K562 (cell line): ENCODE data around the gene PRCC. TPM values are rescaled to one million over a fixed set of nuclear protein-coding genes. Genes with fewer than 3 reads are reported as not detected.

Experiments
- ATF2 ChIP-seq: sonication (generic); formaldehyde crosslinking; IDR thresholded peaks from 2 replicates; pipeline ENCODE4 v1.8.1; 2022; ENCODE audit warnings: missing genetic modification reagents
- CREM ChIP-seq: IDR thresholded peaks from 2 replicates; pipeline ENCODE4 v1.6.1; 2014; ENCODE audit warnings: antibody characterized with exemption, low read depth
- MXI1 ChIP-seq: IDR thresholded peaks from 2 replicates; pipeline ENCODE4 v1.6.1; 2011; ENCODE audit warnings: low read depth, mild to moderate bottlenecking, improper control_type of control experiment, low read length
- NR2C2 ChIP-seq, 2 experiments: fragments of 200-800 bp in 1 of 2; sonication (Bioruptor generic) in 1 of 2; sonication (generic) in 1 of 2; formaldehyde crosslinking in 1 of 2; IDR thresholded peaks; 2 replicates each; pipeline versions ENCODE4 v1.6.1 to v1.8.0; 2016 to 2022; ENCODE audit warnings: mild to moderate bottlenecking in 1 of 2, missing compliant biosample characterization in 1 of 2, missing genetic modification characterization in 1 of 2, missing genetic modification reagents in 1 of 2
- SIN3B ChIP-seq: fragments of 450-650 bp; IDR thresholded peaks from 2 replicates; pipeline ENCODE4 v1.6.1; 2017; ENCODE audit warnings: low read depth, mild to moderate bottlenecking, moderate library complexity
- SNIP1 ChIP-seq: fragments of 450-650 bp; IDR thresholded peaks from 2 replicates; pipeline ENCODE4 v1.7.1; 2017; ENCODE audit warnings: low read depth, mild to moderate bottlenecking
- TBL1XR1 ChIP-seq, 2 experiments: IDR thresholded peaks; 2 replicates each; pipeline ENCODE4 v1.6.1; 2012; ENCODE audit warnings: improper control_type of control experiment in 2 of 2, low read length in 2 of 2, mild to moderate bottlenecking in 1 of 2
- TCF7 ChIP-seq: sonication (generic); IDR thresholded peaks from 2 replicates; pipeline ENCODE4 v1.6.1; 2016; ENCODE audit warnings: antibody characterized with exemption, borderline replicate concordance
- TFAP4 ChIP-seq: sonication (generic); formaldehyde crosslinking; IDR thresholded peaks from 2 replicates; pipeline ENCODE4 v1.8.0; 2022; ENCODE audit warnings: missing genetic modification reagents, mild to moderate bottlenecking, moderate library complexity, borderline replicate concordance
- UBTF ChIP-seq, 2 experiments: IDR thresholded peaks; 2 replicates each; pipeline ENCODE4 v1.6.1; 2012; ENCODE audit warnings: improper control_type of control experiment in 2 of 2, low read depth in 2 of 2, low read length in 2 of 2, borderline replicate concordance in 1 of 2
- YY1 ChIP-seq, 3 experiments: IDR thresholded peaks; 2 replicates each; pipeline ENCODE4 v1.6.1; 2011; ENCODE audit warnings: low read length in 2 of 3, mild to moderate bottlenecking in 2 of 3, moderate library complexity in 2 of 3, borderline replicate concordance in 1 of 3, control low read depth in 1 of 3, low read depth in 1 of 3; ENCODE audit not compliant: insufficient read depth in 3 of 3, insufficient replicate concordance in 2 of 3, control insufficient read depth in 1 of 3, insufficient read length in 1 of 3; ENCODE audit errors: extremely low read depth in 1 of 3
- ZBTB7A ChIP-seq: IDR thresholded peaks from 2 replicates; pipeline ENCODE4 v1.6.1; 2011; ENCODE audit warnings: low read depth, mild to moderate bottlenecking, low read length, moderate library complexity, borderline replicate concordance; ENCODE audit not compliant: control insufficient read depth
- polyA plus RNA-seq, 8 experiments: library from polyadenylated mRNA; depleted of rRNA in 4 of 8; stranded (reverse) in 5 of 8; unstranded in 3 of 8; fragments of >200 nt; fragmentation: Nextera tagmentation in 2 of 8; fragmentation: Illumina TruSeq in 1 of 8; extraction: Ambion mirVana in 2 of 8; extraction: Trizol in 1 of 8; gene quantifications; 2 replicates each; pipeline versions ENCODE4 v1.2.1 to v1.2.3, GENCODE V29; 2011 to 2014; ENCODE audit warnings: inconsistent platforms in 1 of 8, missing spikeins in 1 of 8
- total RNA-seq, 7 experiments: library from RNA; depleted of rRNA in 6 of 7; stranded (reverse); fragments of >200 nt in 6 of 7; fragmentation: Illumina TruSeq in 2 of 7; extraction: Trizol in 2 of 7; gene quantifications; 2 replicates each; pipeline versions ENCODE4 v1.2.1 to v1.2.3, GENCODE V29; 2011 to 2021; ENCODE audit warnings: low replicate concordance in 1 of 7

PRCC gene
- total and polyA plus RNA-seq, 9 of the 15 experiments (the other 6 are each of a cell fraction or from before 2014, with no cell fraction given), result 23.9 to 201 (median 41.1) TPM

GRCh38 chr1:156750711-156751450 is 16.5 kb upstream of the PRCC start (continued):
- peak; percentile 31; the same call in 1 of the 2 replicates for TF ChIP-seq SIN3B
- peak; percentile 2; the same call in 1 of the 2 replicates for TF ChIP-seq TFAP4 (CRISPR knock-in tag)
- no peak for TF ChIP-seq MXI1
- TF ChIP-seq TBL1XR1 (IDR thresholded peaks at IDR 0.05; ENCODE audit: low read length in 2 of 2), result no peak
- no peak for TF ChIP-seq SNIP1
- 0 out of 2 replicates have a peak, but pooled peaks have one; percentile 18 for TF ChIP-seq NR2C2 (CRISPR knock-in tag; IDR thresholded peaks at IDR 0.05)
- no peak; the same call in 1 of the 2 replicates for TF ChIP-seq NR2C2 (tag; IDR thresholded peaks at IDR 0.05)
- TF ChIP-seq ZBTB7A, result peak; percentile 79
- peak in 1 of 3 experiments; percentile 31 for TF ChIP-seq YY1 (IDR thresholded peaks at IDR 0.05; ENCODE audit: borderline replicate concordance in 1 of 3, control insufficient read depth in 1 of 3, extremely low read depth in 1 of 3, insufficient read depth in 3 of 3, insufficient read length in 1 of 3, insufficient replicate concordance in 2 of 3, low read depth in 1 of 3, low read length in 2 of 3)
- no peak for TF ChIP-seq TCF7
- TF ChIP-seq ATF2 (CRISPR knock-in tag), result no peak
- TF ChIP-seq UBTF (IDR thresholded peaks at IDR 0.05; ENCODE audit: borderline replicate concordance in 1 of 2, low read depth in 2 of 2, low read length in 2 of 2), result peak in 1 of 2 experiments; percentile 80; a peak in 1 of 4 replicates
- TF ChIP-seq CREM, result peak; percentile 8; the same call in 1 of the 2 replicates
